Nephron progenitor cell (in vitro differentiated cells): ENCODE data around the gene WWOX.

Experiments used
- DNase-seq: peaks from one replicate; pipeline ENCODE4 v3.0.0; 2021
- H3K27ac Mint-ChIP-seq: 2 replicates; pipeline ENCODE4 v1.8.0; 2021; ENCODE audit warnings: mild to moderate bottlenecking, moderate library complexity, mixed read lengths
- H3K27me3 Mint-ChIP-seq: 2 replicates; pipeline ENCODE4 v1.8.0; 2021; ENCODE audit warnings: mild to moderate bottlenecking, low read depth, mixed read lengths; ENCODE audit not compliant: poor library complexity
- H3K36me3 Mint-ChIP-seq: 2 replicates; pipeline ENCODE4 v1.8.0; 2021; ENCODE audit warnings: low read depth, mixed read lengths
- H3K4me1 Mint-ChIP-seq: 2 replicates; pipeline ENCODE4 v1.8.0; 2021; ENCODE audit warnings: mixed read lengths
- H3K4me3 Mint-ChIP-seq: 2 replicates; pipeline ENCODE4 v1.8.0; 2021; ENCODE audit warnings: mild to moderate bottlenecking, moderate library complexity, mixed read lengths
- H3K9me3 Mint-ChIP-seq: 2 replicates; pipeline ENCODE4 v1.8.0; 2021; ENCODE audit warnings: mild to moderate bottlenecking, moderate library complexity, mixed read lengths
- TF ChIP-seq, protein P1 (sequence below): fragments of 200-600 bp; sonication (generic); IDR thresholded peaks from 2 replicates; pipeline ENCODE4 v1.5.0; 2021; ENCODE audit warnings: antibody characterized with exemption

WWOX gene

DNA sequence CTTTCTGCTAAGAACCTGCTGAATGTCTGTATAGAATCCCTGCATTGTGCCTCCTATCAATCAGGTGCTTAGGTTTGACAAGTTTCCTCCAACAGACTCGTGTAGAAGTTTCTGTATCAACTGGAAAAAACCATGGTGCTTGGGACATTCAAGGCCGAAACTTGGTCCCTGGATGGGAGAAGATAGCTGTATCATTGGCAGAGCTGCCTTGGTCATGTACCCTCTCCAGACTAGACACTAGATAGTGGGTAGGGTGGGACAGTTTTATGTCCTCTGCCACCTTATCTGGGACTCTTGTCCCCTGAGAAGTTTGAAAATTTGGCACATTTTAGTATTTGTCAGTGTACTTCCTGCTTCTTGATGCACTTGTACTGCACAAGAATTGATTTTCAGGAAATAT, 520.8 kb downstream of the WWOX start:
- Mint-ChIP-seq H3K4me1 (peaks cover 18% of the 10 kb centered on the region), H3K27me3 (peaks cover 4% of the 10 kb centered on the region), H3K4me3 (no peak overlapping the region), H3K36me3 (peaks cover 4% of the 10 kb centered on the region), H3K27ac (no peak overlapping the region), H3K9me3 (peaks cover 22% of the 10 kb centered on the region)
- TF ChIP-seq, protein P1, sequence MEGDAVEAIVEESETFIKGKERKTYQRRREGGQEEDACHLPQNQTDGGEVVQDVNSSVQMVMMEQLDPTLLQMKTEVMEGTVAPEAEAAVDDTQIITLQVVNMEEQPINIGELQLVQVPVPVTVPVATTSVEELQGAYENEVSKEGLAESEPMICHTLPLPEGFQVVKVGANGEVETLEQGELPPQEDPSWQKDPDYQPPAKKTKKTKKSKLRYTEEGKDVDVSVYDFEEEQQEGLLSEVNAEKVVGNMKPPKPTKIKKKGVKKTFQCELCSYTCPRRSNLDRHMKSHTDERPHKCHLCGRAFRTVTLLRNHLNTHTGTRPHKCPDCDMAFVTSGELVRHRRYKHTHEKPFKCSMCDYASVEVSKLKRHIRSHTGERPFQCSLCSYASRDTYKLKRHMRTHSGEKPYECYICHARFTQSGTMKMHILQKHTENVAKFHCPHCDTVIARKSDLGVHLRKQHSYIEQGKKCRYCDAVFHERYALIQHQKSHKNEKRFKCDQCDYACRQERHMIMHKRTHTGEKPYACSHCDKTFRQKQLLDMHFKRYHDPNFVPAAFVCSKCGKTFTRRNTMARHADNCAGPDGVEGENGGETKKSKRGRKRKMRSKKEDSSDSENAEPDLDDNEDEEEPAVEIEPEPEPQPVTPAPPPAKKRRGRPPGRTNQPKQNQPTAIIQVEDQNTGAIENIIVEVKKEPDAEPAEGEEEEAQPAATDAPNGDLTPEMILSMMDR: no peak
- DNase-seq: no peak

DNA sequence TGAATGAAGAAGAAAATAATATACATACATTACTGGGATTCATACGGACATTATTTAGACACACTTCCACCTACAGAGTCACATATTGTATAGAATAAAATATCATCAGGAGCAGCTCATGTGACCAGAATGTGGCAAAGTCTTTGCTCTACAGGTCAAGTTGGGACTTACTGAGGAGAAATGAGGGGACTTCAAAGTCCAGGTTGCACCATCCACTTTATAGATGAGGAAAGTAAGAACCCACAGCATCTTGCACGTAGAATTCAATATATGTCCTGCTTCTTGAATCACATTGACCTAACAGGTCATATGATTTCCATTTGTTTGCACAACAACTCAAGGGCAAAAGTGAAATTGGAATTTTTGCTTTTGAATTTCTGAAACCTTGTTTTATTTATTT, 524.3 kb downstream of the WWOX start:
- TF ChIP-seq, protein P1: no peak
- Mint-ChIP-seq H3K9me3 (peaks cover 25% of the 10 kb centered on the region), H3K27ac (no peak overlapping the region), H3K27me3 (peaks cover 3% of the 10 kb centered on the region), H3K36me3 (peaks cover 10% of the 10 kb centered on the region), H3K4me1 (peaks cover 23% of the 10 kb centered on the region), H3K4me3 (no peak overlapping the region)
- no peak for DNase-seq

DNA sequence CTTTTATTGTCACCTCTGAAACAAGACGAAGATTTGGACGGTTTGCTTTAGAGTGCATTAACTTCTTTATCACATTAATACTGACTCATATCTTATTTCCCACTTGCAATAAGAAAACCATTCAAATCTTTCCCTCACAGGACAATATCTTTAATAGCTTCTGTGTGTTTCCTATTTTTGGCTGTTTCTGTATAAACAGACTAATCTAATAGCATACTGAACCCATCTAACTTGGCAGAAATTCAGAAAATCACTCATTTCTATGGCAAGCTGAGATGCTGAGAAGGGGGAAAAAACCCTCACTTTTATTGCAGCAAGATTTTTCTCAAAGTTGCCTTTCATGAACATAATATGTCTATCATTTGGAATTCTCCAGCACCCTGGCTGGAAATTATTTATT, 524.9 kb downstream of the WWOX start:
- H3K27me3 Mint-ChIP-seq: peaks cover 3% of the 10 kb centered on the region
- H3K9me3 Mint-ChIP-seq: peaks cover 30% of the 10 kb centered on the region
- H3K4me1 Mint-ChIP-seq: peaks cover 25% of the 10 kb centered on the region
- H3K27ac Mint-ChIP-seq: no peak overlapping the region
- TF ChIP-seq, protein P1: no peak
- H3K4me3 Mint-ChIP-seq: no peak overlapping the region
- DNase-seq: no peak
- peaks cover 10% of the 10 kb centered on the region for H3K36me3 Mint-ChIP-seq

DNA sequence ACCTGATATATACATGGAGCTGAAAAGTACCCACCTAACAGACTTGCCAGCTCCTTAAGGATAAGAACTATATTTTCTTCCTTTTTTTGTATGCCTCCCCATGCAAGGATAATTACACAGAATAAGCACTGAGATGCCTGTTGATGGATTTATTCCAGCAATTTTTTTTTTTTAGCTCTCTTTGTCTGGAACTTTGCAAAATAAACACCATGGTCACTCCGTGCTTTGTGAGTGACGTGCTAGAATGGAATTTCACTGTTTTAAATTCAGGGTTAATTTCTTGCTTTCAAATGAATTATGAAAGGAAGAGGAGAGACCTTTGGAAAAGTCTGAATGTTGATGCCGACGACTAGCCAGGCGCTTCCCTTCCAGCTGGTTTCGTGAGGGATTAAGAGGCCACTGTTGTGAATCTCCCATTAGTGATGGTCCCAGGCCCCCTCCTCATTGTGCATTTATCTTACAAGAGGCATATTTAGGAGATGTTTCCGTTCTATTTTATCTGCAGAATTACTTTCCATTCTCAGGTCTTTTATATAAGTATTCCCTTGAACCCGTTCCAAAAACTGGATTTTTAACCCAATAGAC, 529.1 kb downstream of the WWOX start:
- TF ChIP-seq, protein P1: no peak
- no peak for DNase-seq
- Mint-ChIP-seq H3K27ac (peak overlapping the region; percentile 69), H3K36me3 (peaks cover 24% of the 10 kb centered on the region), H3K27me3 (peaks cover 3% of the 10 kb centered on the region), H3K4me1 (peaks cover 21% of the 10 kb centered on the region), H3K4me3 (no peak overlapping the region), H3K9me3 (peaks cover 40% of the 10 kb centered on the region)

DNA sequence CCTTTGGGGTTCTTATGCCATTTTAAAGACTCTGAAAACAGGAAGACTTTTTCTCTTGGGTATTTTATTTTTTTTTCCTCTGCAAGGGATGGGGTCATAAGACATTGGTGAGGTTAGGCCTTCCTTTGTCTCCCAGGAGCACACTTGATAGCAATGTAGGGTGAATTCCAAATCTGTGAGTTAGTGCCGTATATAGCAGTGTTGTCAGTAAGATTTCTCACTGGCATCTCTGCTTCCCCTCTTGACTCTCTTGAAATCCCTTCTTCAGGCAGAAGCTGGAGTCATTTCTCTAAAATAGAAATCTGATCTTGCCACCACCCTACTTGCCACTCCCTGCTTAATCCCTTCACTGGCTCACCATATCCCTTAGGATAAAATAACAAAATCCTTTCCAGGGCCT, 529.7 kb downstream of the WWOX start:
- DNase-seq: no peak
- TF ChIP-seq, protein P1: no peak
- H3K9me3 Mint-ChIP-seq: peaks cover 40% of the 10 kb centered on the region
- H3K27me3 Mint-ChIP-seq: peaks cover 3% of the 10 kb centered on the region
- H3K4me3 Mint-ChIP-seq: no peak overlapping the region
- peaks cover 25% of the 10 kb centered on the region for H3K4me1 Mint-ChIP-seq
- no peak overlapping the region for H3K27ac Mint-ChIP-seq
- peaks cover 24% of the 10 kb centered on the region for H3K36me3 Mint-ChIP-seq

DNA sequence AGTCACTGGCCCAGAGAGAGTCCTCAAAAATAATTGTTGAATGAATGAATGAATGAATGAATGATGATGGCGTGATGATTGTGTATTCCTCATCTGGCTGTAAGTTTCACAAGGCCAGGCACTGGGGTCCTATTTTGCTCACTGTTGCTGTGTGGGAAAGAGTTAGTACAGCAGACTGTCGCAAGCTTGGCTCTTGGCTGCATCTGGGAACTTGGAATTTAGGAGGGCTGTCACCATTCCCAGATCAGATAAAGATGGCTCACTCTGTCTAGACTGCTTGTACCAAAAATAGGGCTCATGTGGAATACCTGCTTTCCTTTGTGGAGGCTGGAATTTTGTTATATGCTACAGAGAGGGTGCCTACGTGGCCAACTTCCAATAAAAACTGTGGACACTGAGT, 530.6 kb downstream of the WWOX start:
- Mint-ChIP-seq H3K4me1 (peaks cover 23% of the 10 kb centered on the region), H3K9me3 (peaks cover 37% of the 10 kb centered on the region), H3K27ac (no peak overlapping the region), H3K4me3 (no peak overlapping the region), H3K27me3 (peaks cover 3% of the 10 kb centered on the region), H3K36me3 (peaks cover 24% of the 10 kb centered on the region)
- TF ChIP-seq, protein P1: no peak
- no peak for DNase-seq
